ENCODE results near the gene EXT2.

- no peak for TF ChIP-seq CTCF (IDR thresholded peaks at IDR 0.05; ENCODE audit: low read depth, low read length, poor library complexity, severe bottlenecking)
- no peak for TF ChIP-seq EZH2phosphoT487 (IDR thresholded peaks at IDR 0.05; ENCODE audit: borderline replicate concordance, low read length)
These were observed 20.9 kb downstream of the EXT2 start for GRCh38 chr11:44116234-44116830.

Data from DOHH2 (cell line).